ENCODE measurements around the gene METTL27.
"Not testable (repeated sequence)": the region's sequence is repeated elsewhere in the genome, so short reads cannot be mapped to it uniquely, and the experiment has no call there.

METTL27 gene, protein sequence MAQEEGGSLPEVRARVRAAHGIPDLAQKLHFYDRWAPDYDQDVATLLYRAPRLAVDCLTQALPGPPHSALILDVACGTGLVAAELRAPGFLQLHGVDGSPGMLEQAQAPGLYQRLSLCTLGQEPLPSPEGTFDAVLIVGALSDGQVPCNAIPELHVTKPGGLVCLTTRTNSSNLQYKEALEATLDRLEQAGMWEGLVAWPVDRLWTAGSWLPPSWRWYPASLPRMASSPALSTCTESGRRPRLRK

DNA sequence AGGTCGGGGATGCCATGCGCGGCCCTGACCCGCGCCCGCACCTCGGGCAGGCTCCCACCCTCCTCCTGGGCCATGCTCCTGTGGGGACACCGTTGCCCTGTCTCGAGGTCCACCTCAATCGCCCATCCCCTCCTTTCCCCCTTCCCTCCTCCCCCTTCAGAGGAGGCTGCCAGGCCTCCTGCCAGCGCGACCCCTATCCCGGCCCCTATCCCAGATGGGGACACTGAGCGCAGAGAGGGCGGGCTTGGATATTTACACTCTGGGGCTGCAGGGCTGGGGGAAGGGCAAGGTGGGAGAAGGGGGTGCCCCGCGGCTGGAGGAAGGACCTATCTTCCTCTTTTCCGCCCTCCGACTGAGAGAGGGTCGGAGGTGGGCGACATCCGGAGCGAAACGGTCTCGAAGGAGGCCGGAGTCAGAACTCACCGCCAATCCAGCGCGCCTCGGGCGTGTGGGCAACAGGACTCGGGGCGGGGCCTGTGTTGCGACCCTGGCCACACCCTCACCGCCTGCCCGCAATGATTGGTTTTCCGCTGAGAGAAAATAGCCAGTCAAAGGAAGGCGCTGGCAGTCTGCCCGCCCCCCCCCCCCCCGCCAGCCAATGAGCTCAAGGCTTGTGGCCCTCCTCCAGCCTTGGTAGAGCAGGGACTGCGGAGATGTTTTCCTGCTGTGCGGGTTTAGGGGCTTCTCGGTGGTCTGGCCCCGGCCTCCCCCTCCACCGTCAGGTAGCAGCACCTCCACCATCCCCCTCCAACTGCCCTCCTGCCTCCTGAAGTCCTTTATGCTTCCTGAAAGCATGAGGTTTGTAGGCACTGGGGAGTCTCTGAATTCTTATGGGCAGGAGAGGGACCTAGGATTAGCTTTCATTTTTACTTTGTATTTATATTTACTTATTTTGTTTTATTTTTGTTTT, at the start of gene METTL27:
METTL27 (minus strand) TSS at position 450 of the 910 bp plus-strand sequence; CDS start at position 74, 376 bp downstream.
- in situ Hi-C loops (cut with MboI; ENCODE audit: low sequenced_read_pairs): no loop called here

DNA sequence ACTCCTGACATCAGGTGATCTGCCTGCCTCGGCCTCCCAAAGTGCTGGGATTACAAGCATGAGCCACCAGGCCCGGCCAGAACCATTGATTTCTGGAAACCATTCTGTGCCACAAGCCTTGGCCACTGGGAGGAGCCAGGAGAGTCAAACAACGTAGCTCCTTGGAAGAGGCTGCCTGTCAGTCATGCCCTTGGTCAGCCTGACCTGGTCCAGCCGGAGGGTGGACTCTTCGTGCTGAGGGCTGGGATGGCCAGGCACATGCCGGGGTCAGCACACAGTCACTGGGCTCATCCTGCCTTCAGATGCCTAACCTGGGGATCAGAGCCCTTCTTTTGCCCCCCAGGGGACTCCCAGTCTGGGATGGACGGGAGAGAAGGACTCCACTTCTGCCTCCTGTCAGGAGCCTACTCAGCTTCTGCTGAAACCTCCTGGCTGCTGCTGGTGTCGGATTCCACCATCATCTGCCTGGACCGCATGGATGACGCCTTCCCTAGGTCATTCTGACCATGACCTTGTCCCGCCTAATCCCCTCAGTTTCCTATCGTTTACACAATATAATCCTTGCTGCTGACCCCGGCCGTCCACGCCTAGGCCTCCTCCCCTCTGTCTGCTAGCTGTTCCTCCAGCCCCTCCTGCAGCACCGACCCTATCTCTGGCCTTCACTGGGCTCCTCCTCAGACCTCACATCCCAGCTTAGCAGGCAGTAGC, 49.0 kb upstream of the METTL27 start:
- in situ Hi-C loops (cut with MboI; ENCODE audit: low sequenced_read_pairs): no loop called here

DNA sequence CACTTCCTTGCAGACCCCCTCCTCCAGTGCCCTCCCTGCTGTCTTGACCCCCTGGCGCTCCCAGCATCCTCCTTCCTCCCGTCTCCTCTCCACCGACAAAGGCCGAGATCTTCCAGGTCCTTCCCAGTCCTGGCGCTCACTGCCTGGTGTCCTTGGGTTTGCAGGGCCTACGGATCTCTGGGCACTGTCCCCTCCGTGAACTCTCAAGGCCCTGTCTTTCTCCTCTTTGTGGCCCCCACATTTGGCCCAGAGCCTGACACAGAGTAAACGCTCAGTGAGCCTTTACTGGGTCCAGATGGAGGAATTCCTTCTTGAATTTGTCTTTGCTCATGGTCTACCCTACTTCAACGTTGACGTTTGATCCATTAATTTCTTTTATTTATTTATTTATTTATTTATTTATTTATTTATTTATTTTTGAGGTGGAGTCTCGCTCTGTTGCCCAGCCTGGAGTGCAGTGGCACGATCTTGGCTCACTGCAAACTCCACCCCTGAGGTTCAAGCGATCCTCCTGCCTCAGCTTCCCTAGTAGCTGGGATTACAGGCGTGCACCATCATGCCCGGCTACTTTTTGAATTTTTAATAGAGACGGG, 48.3 kb upstream of the METTL27 start:
- in situ Hi-C loops (cut with MboI; ENCODE audit: low sequenced_read_pairs): no loop called here

DNA sequence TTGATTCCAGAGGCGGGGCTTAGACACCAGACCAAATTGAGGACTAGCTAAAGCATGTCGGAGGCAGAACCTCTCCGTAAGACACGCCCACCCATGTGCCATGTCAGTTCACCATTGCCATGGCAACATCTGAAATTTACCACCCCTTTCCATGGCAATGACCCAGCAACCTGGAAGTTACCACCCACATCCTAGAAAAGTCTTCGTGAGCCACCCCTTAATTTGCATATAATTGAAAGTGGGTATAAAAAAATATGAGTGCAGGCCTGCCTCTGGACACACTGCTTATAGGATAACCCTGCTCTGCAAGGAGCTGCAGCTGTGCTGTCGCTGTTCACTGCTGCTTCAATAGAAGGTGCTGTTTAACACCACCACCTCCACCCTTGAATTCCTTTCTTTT, 46.6 kb upstream of the METTL27 start:
- in situ Hi-C loops (cut with MboI; ENCODE audit: low sequenced_read_pairs): no loop called here

DNA sequence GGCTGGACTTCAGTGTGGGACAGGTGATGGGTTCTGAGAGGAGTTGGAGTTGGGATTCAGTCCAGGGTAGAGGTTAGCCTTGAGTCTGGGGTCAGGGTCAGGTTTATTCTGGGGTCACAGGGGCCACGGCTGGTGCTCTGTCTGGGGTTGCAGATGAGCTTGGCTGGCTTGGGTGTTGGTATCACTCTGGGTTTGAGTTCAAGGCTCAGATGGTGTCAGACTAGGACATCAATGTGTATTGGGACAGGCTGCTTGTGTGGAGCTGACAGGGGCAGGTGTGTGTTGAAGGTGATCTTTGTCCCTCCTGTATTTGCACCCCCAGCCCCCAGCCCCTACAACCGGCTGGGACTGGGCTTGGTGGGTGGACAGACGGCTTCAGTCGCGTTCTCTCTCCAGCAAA, 45.4 kb upstream of the METTL27 start:
- in situ Hi-C loops (cut with MboI; ENCODE audit: low sequenced_read_pairs): no loop called here

DNA sequence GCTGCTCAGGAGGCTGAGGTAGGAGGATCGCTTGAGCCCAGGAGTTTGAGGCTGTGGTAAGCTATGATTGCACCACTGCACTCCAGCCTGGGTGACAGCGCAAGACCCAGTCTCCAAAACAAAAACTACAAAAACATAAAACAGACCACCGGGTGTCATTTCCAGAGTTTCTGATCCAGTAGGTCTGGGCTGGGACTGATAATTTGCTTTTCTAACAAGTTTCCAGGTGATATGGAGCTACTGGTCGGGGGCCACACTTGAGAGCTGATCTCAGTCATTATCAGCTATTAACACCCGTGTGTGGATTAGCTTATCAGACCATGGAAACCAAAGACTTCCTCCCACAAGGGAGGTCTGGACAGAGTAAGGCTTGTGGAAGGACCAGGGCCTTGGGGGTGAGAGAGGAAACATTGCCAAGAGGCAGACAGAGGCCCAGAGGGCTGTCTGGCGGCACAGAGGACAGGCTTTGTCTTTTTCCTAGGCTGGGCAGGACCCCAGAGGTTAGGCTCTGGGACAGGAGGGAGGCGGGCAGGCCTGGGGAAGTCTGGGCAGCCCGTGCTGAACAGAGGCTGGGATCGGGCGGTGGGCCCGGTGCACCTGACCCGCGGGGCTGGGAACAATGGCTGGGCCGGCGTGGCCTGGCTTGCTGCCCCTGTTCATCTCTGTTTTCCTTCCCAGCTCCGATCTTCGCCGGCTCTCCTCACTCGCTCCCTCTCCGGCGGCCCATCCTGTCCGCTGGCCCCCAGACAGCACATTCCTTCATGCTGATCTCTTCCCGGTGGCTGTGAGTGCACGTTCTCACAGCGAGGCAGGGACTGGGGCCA, 43.9 kb upstream of the METTL27 start:
- in situ Hi-C loops (cut with MboI; ENCODE audit: low sequenced_read_pairs): no loop called here

DNA sequence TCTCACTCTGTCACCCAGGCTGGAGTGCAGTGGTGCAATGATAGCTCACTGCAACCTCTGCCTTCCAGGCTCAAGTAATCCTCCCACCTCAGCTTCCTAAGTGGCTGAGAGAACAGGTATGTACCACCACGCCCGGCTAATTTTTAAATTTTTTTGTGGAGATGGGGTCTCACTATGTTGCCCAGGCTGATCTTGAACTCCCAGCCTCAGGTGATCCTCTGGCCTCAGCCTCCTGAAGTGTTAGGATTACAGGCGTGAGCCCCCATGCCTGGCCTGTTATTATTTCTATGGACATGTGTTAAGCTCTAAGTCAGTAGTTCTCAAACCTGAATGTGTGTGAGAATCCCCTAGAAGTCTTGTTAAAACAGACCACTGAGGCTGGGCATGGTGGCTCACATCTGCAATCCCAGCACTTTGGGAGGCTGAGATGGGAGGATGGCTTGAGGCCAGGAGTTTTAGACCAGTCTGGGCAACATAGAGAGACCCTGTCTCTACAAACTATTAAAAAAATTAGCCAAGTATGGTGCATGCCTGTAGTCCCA, 43.2 kb upstream of the METTL27 start:
- in situ Hi-C loops (cut with MboI; ENCODE audit: low sequenced_read_pairs): no loop called here

DNA sequence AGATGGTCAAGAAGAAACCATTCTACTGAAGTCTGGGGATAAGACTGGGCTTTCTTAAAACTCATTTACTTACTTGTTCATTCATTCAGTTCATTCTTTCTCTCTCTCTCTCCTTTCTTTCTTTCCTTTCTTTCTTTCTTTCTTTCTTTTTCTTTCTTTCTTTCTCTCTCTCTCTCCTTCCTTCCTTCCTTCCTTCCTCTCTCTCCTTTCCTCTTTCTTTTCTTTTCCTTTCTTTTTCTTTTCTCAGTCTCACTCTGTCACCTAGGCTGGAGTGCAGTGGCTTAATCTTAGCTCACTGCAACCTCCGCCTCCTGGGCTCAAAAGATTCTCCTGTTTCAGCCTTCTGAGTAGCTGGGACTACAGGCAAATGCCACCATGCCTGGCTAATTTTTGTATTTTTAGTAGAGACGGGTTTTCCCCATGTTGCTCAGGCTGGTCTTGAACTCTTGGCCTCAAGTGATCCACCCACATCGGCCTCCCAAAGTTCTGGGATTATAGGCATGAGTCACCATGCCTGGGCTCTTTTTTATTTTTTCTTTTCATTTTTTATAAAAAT, 42.6 kb upstream of the METTL27 start:
- in situ Hi-C loops (cut with MboI; ENCODE audit: low sequenced_read_pairs): not testable (repeated sequence)

DNA sequence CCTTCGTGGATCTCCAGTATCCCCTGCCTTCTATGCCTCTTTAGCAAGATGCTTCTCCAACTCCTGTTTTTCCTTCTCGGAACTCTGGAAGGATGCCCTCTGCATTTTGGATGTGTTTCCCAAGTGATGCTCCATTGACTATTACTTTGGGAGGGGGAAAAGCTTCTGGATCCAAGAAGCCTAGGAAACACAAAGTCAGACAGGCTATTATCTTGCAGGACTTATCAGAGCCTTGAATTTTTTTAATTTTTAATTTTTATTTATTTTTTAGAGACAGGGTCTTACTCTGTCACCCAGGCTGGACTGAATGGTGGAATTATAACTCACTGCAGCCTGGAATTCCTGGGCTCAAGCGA, 39.7 kb upstream of the METTL27 start:
- in situ Hi-C loops (cut with MboI; ENCODE audit: low sequenced_read_pairs): no loop called here

DNA sequence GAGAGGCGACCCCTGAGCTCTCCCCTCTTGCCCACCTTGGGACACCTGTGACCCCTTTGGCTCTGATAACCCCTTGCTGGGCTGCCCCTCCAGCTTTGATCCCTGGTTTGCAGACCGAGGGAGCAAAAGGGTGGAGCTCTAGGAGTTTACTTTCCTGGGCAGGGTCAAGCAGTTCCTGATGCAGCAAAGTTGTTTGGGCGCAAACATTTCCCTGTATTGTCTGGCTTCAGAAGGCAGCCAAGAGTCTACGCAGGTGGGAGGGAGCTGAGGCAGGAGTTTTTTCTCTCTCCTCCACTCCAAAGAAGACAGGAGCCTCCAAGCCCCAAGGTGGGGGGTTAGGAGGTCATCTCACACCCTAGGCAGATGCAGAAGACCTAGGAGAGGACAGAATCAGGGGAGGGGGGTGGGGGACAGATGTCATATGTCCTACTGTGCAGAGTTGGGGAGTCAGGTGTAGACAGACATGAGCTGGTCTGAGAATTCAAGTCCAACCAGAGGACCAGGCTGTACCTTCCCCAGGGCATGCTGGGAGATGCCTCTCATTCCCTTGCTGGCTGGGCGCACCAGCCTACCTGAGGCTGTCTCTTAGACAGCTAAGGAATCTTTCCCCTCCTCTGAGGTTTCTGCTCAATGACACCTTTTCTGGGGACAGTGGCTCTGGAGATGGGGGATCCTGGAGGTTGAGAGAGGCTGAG, 39.2 kb upstream of the METTL27 start:
- in situ Hi-C loops (cut with MboI; ENCODE audit: low sequenced_read_pairs): no loop called here

DNA sequence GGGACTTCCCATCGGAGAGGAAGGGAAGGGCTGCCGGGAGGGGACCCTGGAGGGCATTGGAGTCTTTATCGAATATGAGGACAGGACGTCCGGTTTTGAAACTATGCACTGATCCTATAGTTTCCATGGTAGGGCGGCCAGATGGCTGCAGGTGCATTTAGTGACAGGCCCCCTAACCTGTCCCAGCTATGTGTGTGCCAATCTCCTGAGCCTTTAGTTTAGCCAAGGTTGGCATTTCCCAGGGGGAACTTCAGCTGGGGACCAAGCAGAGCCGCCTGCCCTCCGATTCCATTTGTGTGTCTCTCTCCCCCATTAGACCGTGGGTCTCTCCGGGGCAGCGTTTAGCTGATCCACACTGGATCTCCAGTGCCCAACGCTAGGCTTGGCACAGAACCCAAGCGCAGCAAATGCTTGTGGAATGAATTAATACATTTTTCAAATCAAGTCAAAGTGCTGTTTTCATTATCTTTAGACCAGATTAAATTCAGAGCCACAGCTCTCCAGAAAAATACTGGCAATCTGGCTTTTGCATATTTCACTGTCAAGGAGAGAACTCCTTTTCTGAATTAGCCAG, 38.5 kb upstream of the METTL27 start:
- in situ Hi-C loops (cut with MboI; ENCODE audit: low sequenced_read_pairs): no loop called here

DNA sequence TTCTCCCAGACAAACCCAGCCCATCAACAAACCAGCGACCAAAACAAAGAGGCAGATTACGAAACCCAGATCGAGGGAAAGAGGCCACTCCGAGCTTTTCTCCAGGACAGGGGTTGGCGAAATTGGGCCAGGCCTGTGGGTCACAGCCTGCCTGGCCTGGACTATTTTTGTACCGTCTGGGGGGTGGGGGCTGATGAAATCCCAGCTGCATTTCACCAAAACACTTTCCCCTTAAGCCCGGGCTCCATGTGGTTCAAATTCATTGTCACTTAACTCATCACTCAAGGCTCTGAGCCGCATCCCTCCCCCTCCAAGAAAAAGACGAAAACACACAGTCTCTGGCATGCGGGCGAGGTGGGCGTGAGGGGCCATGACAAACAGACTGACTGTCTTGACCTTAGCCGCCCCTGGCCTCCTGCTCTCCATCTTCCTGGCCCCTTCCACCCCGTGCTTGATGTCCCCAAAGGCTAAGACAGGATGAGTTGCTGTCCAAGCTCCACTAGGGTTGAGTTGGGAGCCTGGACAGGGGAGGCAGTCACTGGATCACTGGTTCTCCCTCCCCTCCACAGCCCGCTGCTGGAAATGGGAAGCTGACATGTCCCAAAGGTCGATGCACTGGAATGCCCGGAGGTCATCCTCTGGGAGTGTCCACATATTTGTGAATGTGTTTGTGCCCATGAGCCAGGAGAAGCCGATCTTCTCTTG, 37.8 kb upstream of the METTL27 start:
- in situ Hi-C loops (cut with MboI; ENCODE audit: low sequenced_read_pairs): no loop called here

DNA sequence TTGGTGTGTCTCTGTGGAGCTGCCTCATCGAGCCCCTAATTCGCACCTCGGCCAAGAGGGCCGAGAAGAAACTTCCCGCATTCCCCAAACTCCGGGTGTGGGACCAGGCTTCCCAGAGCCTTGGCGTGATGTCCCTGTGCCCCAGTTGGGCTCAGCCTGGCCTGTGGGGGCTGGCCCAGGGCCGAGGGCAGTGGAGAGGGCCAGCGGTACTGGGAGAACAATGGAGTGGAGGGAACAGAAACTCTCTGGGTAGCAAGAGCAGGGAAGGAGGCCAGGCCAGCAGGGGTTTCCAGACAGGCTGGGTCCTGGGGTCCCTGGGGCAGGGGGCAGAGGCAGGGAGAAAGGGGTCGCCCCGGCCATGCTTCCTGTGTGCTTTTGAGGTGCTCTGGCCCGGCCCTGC, 34.7 kb upstream of the METTL27 start:
- in situ Hi-C loops (cut with MboI; ENCODE audit: low sequenced_read_pairs): no loop called here

DNA sequence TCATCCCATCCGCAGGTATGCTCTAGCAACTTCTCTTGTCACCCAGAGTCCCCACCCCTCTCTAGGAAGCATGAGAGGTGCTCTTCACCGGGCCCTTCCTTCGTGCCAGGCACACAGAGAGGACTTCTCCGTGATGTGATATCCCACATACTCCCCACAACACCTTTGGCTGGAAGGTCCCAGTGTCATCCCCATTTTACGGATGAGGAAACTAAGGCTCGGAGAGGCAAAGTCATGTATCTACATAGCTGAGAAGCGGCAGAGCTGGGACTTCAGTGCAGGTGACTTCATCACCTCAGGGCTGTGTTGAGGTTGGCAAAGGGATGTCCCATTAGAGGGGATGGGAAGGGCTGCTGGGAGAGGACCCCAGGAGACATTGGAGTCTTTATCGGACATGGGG, 34.0 kb upstream of the METTL27 start:
- in situ Hi-C loops (cut with MboI; ENCODE audit: low sequenced_read_pairs): no loop called here

DNA sequence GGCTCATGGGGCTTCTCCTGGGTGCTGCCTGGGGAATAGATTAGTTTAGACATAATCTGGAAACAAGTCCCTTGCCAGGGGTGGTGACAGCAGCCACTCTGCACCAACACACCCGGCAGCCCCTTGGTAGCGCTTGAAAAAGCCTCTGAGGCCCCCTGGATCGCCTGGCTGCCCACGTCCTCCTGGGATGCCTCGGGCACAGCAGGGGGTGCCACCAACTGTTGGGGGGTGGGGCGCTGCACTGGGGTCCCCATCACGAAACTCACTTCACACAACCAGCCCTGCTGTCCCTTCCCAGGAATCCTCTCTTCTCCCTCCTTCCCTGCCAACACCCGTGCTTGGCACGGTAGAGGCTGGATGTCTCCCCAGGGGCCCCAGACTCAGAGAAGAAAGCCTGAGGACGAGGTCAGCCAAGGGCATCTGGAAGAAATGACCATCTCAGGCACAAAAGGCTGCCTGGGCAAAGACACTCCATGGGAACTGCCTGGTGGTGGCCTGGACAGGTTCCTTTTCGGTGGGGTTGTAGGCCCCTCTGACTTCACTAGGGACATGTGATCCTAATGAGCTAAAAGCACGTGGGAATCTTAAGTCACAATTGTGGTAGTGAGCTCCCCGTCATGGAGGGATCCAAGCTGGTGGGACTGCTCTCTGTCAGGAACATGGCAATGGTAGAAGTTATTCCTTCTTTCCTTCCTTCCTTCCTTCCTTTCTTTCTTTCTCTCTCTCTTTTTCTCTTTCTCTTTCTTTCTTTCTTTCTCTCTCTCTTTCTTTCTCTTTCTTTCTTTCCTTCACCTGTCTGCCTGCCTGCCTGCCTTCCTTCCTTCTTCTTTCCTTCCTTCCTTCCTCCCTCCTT, 30.0 kb upstream of the METTL27 start:
- in situ Hi-C loops (cut with MboI; ENCODE audit: low sequenced_read_pairs): no loop called here

DNA sequence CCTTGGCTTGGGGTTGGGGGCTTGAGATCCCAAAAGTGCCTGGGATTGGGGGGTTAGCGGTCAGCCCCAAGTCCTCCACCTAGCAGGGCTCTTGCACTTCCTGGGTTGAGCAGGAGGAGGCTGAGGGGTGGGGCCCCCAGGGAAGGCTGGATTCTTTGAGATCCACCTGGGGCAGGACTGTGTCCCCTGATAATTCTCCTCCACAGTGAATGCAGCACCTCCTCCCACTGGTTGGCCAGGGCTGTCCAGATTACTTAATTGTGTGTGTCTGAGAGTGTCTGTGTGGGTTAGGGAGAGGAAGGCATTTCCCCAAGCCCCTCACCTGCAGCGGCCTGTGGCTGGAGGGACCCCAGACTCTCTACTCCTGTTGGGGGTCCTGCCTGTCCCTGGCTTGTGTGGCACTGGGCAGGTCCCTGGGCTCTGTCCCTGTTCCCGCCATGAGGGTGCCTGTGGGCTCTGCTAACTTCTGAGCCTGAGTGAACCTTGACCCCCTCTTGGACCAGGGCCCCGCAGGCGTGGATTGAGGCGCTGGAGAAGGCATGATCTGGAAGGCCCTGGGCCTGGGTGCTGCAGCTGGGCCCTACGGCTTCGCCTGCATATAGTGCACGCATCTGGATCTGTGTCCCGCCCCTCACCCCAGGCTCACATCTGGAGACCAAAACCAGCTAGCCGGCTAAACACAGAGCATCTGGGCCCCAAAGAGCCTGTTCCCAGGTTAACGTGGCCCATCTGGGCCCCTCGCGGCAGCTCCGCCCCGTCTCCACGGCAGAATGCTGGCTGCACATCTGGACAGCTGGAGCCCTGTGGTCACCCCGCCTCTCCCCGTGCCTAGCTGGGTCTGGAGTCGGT, 29.1 kb upstream of the METTL27 start:
- in situ Hi-C loops (cut with MboI; ENCODE audit: low sequenced_read_pairs): no loop called here

Measured in HL-60/S4 treated with phorbol 12-myristate 13-acetate at 8.2 ng/mL for 4 days and 3 days (cell line).